ENCODE results near the gene SIPA1L3.
"Not testable (repeated sequence)": the region's sequence is repeated elsewhere in the genome, so short reads cannot be mapped to it uniquely, and the experiment has no call there.

SIPA1L3 gene

GRCh38 chr19:38213469-38213868, 306.5 kb downstream of the SIPA1L3 start:
- no peak for DNase-seq (ENCODE audit: low read depth)

GRCh38 chr19:38213911-38214625, 307.1 kb downstream of the SIPA1L3 start:
- peak; percentile 48 for DNase-seq (ENCODE audit: low read depth)

GRCh38 chr19:38216785-38217641, 310.0 kb downstream of the SIPA1L3 start:
- no peak for DNase-seq (ENCODE audit: low read depth)

GRCh38 chr19:38218204-38218603, 311.2 kb downstream of the SIPA1L3 start:
- DNase-seq (ENCODE audit: low read depth) = no peak

- no peak for DNase-seq (ENCODE audit: low read depth)
These were observed 312.2 kb downstream of the SIPA1L3 start for GRCh38 chr19:38219221-38219620.

GRCh38 chr19:38221421-38221820, 314.4 kb downstream of the SIPA1L3 start:
- no peak for DNase-seq (ENCODE audit: low read depth)

- no peak for DNase-seq (ENCODE audit: low read depth)
These were observed 315.2 kb downstream of the SIPA1L3 start for GRCh38 chr19:38221919-38222830.

GRCh38 chr19:38223119-38223523, 316.1 kb downstream of the SIPA1L3 start:
- no peak for DNase-seq (ENCODE audit: low read depth)

GRCh38 chr19:38223617-38224013, 316.6 kb downstream of the SIPA1L3 start:
- no peak for DNase-seq (ENCODE audit: low read depth)

GRCh38 chr19:38224014-38224862, 317.2 kb downstream of the SIPA1L3 start, which contains the start of gene DPF1:
TSS of gene DPF1 (minus strand) at chr19:38224222. CDS start at chr19:38224142, 80 bp downstream.
- DNase-seq (ENCODE audit: low read depth) = peak; percentile 55

GRCh38 chr19:38224863-38225218, 317.8 kb downstream of the SIPA1L3 start:
- not testable (repeated sequence) for DNase-seq (ENCODE audit: low read depth)

- DNase-seq (ENCODE audit: low read depth) = no peak
These were observed 320.4 kb downstream of the SIPA1L3 start for GRCh38 chr19:38227287-38228004.

GRCh38 chr19:38228005-38228377, 321.0 kb downstream of the SIPA1L3 start:
- no peak for DNase-seq (ENCODE audit: low read depth)

- no peak for DNase-seq (ENCODE audit: low read depth)
These were observed 321.8 kb downstream of the SIPA1L3 start for GRCh38 chr19:38228491-38229439.

- DNase-seq (ENCODE audit: low read depth) = peak; percentile 61
These were observed 322.6 kb downstream of the SIPA1L3 start for GRCh38 chr19:38229585-38230073.

- DNase-seq (ENCODE audit: low read depth) = not testable (repeated sequence)
These were observed 323.6 kb downstream of the SIPA1L3 start for GRCh38 chr19:38230506-38231133.

GRCh38 chr19:38231918-38232317, 324.9 kb downstream of the SIPA1L3 start:
- DNase-seq (ENCODE audit: low read depth) = no peak

- DNase-seq (ENCODE audit: low read depth) = peak; percentile 48
These were observed 326.8 kb downstream of the SIPA1L3 start for GRCh38 chr19:38233740-38234251.

All from activated T-cell treated with anti-CD3 and anti-CD28 coated beads for 24 hours (primary cell).